Thymus (tissue), 11 donors: Measurements from ENCODE around the gene ATXN7. TPM values are rescaled to one million over a fixed set of nuclear protein-coding genes. Genes with fewer than 3 reads are reported as not detected.

ENCODE experiments used
- DNase-seq, 9 donors: peaks; one replicate each; pipeline ENCODE4 v3.0.0-alpha.2; 2013; ENCODE audit warnings: low spot score in 9 of 9, low read depth in 6 of 9, missing footprints in 1 of 9
- H3K27ac ChIP-seq, 2 donors: one replicate each; pipeline ENCODE4 v1.5.1; 2013; ENCODE audit warnings: control low read depth in 1 of 2, low read depth in 1 of 2, low read length in 1 of 2, mild to moderate bottlenecking in 1 of 2, moderate library complexity in 1 of 2
- H3K27me3 ChIP-seq, 2 donors: one replicate each; pipeline ENCODE4 v1.5.1; 2013; ENCODE audit warnings: low read length in 1 of 2; ENCODE audit not compliant: control insufficient read depth in 2 of 2, insufficient read depth in 1 of 2
- H3K36me3 ChIP-seq, 2 donors: one replicate each; pipeline ENCODE4 v1.5.1; 2013; ENCODE audit warnings: low read length in 1 of 2, mild to moderate bottlenecking in 1 of 2, moderate library complexity in 1 of 2; ENCODE audit not compliant: control insufficient read depth in 2 of 2, insufficient read depth in 2 of 2
- H3K4me1 ChIP-seq, 2 donors: one replicate each; pipeline ENCODE4 v1.5.1; 2013; ENCODE audit warnings: low read length in 2 of 2; ENCODE audit not compliant: control insufficient read depth in 2 of 2, insufficient read depth in 2 of 2
- H3K4me3 ChIP-seq, 2 donors: one replicate each; pipeline ENCODE4 v1.5.1; 2013; ENCODE audit warnings: low read length in 2 of 2, control low read depth in 1 of 2, mild to moderate bottlenecking in 1 of 2
- H3K9me3 ChIP-seq, 2 donors: one replicate each; pipeline ENCODE4 v1.5.1; 2013; ENCODE audit warnings: low read length in 1 of 2, mild to moderate bottlenecking in 1 of 2; ENCODE audit not compliant: control insufficient read depth in 2 of 2, insufficient read depth in 1 of 2
- WGBS: extraction: QIAGEN DNeasy Blood & Tissue Kit; methylation state at CpG from one replicate; pipeline ENCODE4 v1.1.7; 2013; 5-methylcytosine and 5-hydroxymethylcytosine counted together
- polyA plus RNA-seq: library from polyadenylated mRNA; stranded (reverse); fragments of 200-250 nt; gene quantifications from one replicate; pipeline ENCODE4 v1.2.3, GENCODE V29; 2013
- total RNA-seq: library from RNA; stranded (reverse); fragments of 120-200 nt; gene quantifications from one replicate; pipeline ENCODE4 v1.2.4, GENCODE V29; 2013
- donor health status: healthy.

The ATXN7 gene
- total and polyA plus RNA-seq, 2 donors = 7.8 to 11.8 TPM

DNA sequence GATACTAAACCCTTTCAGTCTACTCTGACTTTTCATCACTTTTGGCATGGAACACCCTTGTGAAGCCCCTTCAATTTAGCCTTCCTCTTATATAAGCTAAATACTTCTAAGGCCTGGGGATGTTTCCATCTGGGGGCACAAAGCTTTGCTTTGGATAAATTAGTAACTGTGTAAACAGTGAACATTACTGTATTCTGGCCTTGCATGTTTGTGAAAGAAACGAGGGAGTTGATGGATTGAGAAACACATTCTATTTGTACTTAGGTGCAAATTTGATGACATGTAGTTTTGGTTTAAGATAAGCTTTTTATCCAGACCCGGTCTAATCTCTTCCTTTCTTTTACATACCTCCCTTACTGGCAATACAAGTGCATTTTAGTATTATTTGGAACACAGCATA is 139.9 kb downstream of the ATXN7 start:
- no peak overlapping the region for H3K4me3 ChIP-seq
- H3K27me3 ChIP-seq = no peaks in the 10 kb centered on the region
- DNase-seq = no peak
- H3K36me3 ChIP-seq = peaks cover 57 to 82% of the 10 kb centered on the region in 2 donors
- H3K9me3 ChIP-seq = no peaks in the 10 kb centered on the region
- WGBS = 97% methylated on average over 2 of the region's 2 CpGs
- H3K4me1 ChIP-seq = no peaks in the 10 kb centered on the region
- no peak overlapping the region for H3K27ac ChIP-seq

DNA sequence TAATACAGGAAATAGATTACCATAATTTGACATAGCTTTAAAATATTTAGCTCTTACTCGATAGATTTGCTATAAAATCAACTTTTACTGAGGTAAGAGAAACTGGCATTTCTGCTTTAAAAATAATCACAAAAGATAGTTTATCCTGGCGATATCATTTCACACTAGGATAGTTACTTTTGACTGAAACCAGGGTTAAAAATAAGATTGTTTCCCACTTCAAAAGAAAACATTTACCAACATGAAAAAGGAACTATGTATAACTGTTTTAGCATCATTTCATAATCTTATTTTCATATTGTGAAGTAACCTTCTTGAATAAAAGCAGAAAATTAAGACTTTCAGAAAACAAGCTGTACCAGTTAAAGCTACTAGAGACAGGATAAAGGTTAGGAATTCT is 144.3 kb downstream of the ATXN7 start:
- Histone ChIP-seq H3K36me3 (peaks cover 56 to 89% of the 10 kb centered on the region in 2 donors), H3K27me3 (no peaks in the 10 kb centered on the region), H3K4me1 (no peaks in the 10 kb centered on the region), H3K4me3 (no peak overlapping the region), H3K27ac (no peak overlapping the region), H3K9me3 (no peaks in the 10 kb centered on the region)
- 83% methylated on average over 2 of the region's 2 CpGs for WGBS
- no peak for DNase-seq

DNA sequence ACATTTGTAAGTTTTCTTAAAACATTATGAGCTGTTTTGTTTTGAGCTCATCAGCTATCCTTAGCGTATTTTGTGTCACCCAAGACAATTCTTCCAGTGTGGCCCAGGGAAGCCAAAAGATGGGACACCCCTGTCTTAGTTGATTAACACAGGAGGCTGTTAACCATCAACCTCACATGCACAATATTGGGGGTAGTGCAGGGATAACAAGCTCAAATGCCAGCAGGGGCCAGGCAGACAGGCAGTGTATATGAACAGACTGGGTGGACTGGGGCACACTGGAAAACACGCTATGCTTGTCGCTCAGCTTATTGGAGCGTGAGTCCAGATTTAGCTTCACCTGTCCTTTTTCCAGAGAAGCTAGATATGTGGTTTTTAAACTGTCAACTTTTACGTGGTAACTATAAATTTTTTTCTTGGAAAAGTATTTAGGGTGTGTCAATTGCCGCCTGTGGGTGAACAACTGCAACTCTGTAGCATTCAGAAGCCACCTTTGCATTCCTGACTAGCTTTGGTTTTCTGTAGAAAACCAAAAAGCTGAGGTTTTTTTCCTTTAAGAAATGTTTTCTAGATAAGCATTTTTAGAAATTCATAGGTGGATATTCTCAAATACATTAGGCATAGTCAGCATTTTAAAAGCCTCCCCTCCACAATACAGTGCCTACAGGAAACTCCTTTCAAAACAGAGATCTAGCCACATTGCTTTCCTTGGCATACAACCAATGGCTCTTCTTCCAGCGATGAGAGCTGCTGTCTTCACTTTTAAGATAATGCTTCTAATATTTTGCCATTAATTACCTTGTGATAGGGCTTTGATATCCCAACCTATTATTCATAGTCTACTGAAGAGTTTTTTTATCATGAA is 145.1 kb downstream of the ATXN7 start:
- Histone ChIP-seq H3K27ac (no peak overlapping the region), H3K9me3 (no peaks in the 10 kb centered on the region), H3K27me3 (no peaks in the 10 kb centered on the region), H3K36me3 (peaks cover 54 to 91% of the 10 kb centered on the region in 2 donors), H3K4me3 (no peak overlapping the region), H3K4me1 (no peaks in the 10 kb centered on the region)
- DNase-seq = no peak
- 81% methylated on average over 7 of the region's 7 CpGs for WGBS

DNA sequence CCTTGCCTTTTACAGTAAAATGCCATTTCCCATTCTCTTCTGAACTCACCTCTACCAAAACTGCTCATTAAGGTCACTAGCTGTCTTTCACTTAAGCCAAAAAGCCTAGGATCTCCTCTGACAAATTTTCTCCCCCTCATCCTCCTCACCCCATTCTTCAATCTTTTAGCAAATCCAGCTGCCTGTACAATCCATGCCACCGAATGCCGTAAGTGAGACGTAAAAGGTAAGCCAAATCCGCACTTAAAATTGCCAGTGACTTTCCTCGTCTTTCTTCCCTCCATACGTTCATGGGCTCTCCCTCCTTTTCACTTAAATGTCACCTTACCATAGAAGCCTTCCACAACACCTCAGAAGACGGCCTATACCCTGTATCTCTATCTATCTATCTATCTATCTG is 145.9 kb downstream of the ATXN7 start:
- DNase-seq = no peak
- H3K27me3 ChIP-seq = no peaks in the 10 kb centered on the region
- peaks cover 51 to 91% of the 10 kb centered on the region in 2 donors for H3K36me3 ChIP-seq
- no peak overlapping the region for H3K4me3 ChIP-seq
- no peak overlapping the region for H3K27ac ChIP-seq
- WGBS = 97% methylated on average over 7 of the region's 7 CpGs
- H3K9me3 ChIP-seq = no peaks in the 10 kb centered on the region
- no peaks in the 10 kb centered on the region for H3K4me1 ChIP-seq

DNA sequence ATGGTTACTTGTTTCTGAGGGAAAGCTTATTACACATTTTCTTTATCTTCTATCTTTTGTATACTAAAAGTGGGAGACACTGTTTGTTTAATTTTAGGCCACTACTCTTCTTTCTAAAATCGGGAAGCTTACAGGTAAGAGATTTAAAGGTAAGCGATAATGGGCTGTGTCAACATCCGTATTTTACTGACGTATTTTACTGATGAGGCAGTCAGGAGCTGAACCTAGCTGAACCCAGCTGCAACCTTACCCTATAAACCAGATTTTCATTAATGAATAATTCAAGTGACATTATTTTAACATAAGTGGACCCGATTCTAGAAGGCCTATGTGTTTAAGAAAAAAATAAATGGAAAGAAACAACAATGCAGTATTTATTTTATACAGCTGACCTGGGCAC is 146.5 kb downstream of the ATXN7 start:
- H3K27me3 ChIP-seq = no peaks in the 10 kb centered on the region
- WGBS = 98% methylated on average over 5 of the region's 5 CpGs
- no peak overlapping the region for H3K27ac ChIP-seq
- H3K36me3 ChIP-seq = peaks cover 49 to 96% of the 10 kb centered on the region in 2 donors
- DNase-seq = no peak
- H3K9me3 ChIP-seq = no peaks in the 10 kb centered on the region
- no peaks in the 10 kb centered on the region for H3K4me1 ChIP-seq
- H3K4me3 ChIP-seq = no peak overlapping the region

DNA sequence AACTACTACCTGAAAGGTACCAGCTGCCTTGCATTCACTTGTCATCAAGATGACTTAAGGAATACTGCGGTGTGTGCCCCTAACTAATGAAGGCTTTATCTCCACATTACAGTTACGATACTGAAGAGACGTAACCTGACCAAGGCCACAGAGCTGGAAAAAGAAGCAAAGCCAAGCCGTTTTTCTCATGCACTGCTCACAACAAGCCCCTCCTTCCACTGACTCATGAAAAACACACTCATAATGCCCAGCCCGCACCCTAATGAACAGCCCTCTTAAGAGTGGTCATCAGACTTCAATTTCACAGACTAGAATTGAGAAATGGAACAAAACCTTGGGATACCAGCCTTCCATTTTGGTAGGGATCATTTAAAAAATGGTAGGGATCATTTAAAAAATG is 148.0 kb downstream of the ATXN7 start:
- Histone ChIP-seq H3K4me1 (no peaks in the 10 kb centered on the region), H3K36me3 (peaks cover 35 to 90% of the 10 kb centered on the region in 2 donors), H3K9me3 (no peaks in the 10 kb centered on the region), H3K27ac (no peak overlapping the region), H3K27me3 (no peaks in the 10 kb centered on the region), H3K4me3 (no peak overlapping the region)
- no peak for DNase-seq
- WGBS = 93% methylated on average over 5 of the region's 5 CpGs

DNA sequence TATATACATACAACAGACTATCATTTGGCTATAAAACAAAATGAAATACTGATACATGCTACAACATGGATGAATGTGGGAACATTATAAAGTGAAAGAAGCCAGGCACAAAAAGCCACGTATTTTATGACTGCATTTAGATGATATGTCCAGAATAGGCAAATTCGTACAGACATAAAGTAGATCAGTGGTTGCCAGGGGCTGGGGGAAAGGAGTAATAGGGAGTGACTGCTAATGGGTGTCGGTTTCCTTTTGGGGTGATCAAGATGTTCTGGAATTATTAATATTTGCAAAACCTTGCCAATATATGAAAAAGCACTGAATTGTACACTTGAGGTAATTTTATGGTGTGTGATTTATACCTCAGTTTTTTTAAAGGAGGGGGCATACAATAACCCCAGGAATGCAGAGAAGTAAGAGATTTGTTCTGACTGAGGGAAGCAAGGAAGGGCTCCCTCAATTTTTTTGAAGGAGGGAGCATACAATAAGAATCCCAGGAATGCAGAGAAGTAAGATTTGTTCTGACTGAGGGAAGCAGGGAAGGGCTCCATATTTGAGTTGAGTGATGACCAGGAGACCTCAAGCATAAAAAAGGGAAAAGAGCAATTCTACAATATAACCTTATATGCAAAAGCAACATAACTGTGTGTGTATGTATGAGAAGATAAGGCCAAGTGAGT is 153.4 kb downstream of the ATXN7 start:
- peaks cover under 1 to 3% of the 10 kb centered on the region in 2 donors for H3K4me1 ChIP-seq
- peaks cover 23 to 73% of the 10 kb centered on the region in 2 donors for H3K36me3 ChIP-seq
- WGBS = 97% methylated on average over 3 of the region's 3 CpGs

DNA sequence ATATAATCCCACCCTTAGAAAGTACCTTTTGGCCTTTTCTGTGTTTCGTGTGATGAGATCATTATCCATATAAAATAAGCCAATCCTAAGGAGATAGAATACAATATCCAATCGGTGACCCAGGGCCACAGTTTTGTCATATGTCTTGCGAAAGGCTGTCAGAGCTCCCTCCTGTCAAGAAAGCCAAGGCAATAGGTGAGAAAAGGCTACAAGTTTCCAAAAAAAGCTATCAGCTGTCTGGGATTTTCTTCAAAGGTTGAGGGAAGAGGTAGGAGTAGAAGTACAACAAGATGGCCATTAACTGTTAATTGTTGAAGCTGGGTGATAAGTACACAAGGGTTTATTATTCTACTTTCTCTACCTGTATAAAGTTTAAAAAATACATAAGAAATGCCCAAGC is 155.6 kb downstream of the ATXN7 start:
- 95% methylated on average over 3 of the region's 3 CpGs for WGBS
- peaks cover 0 to 2% of the 10 kb centered on the region in 2 donors for H3K9me3 ChIP-seq
- no peak for DNase-seq
- peaks cover 16 to 52% of the 10 kb centered on the region in 2 donors for H3K36me3 ChIP-seq
- H3K4me3 ChIP-seq = no peak overlapping the region
- H3K27me3 ChIP-seq = no peaks in the 10 kb centered on the region
- no peak overlapping the region for H3K27ac ChIP-seq
- peaks cover 7 to 9% of the 10 kb centered on the region in 2 donors for H3K4me1 ChIP-seq

More for the DNA sequence above, 153.4 kb downstream of the ATXN7 start:
- Histone ChIP-seq H3K27me3 (no peaks in the 10 kb centered on the region), H3K9me3 (no peaks in the 10 kb centered on the region), H3K4me3 (no peak overlapping the region), H3K27ac (no peak overlapping the region)
- DNase-seq = no peak

DNA sequence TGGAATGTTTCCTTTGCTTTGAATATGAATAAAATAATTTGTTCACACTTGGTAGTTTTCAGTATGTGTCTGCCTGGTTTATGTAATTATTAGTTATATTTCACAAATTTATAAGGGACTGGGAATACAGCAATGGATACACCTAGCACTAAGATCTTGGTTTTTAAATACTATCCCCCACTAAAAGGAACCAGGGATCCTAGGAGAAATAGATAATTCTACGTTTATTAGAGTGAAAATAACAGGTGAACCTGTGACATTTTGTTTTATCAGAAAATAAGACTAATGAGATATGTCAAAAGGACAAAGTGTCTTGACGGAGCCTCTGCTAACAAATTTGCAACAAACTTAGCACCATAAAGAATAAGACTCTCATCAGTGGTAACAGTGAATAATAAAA is 156.2 kb downstream of the ATXN7 start:
- H3K27ac ChIP-seq = no peak overlapping the region
- WGBS = 97% methylated on average over 2 of the region's 2 CpGs
- peaks cover 7 to 9% of the 10 kb centered on the region in 2 donors for H3K4me1 ChIP-seq
- no peak overlapping the region for H3K4me3 ChIP-seq
- H3K36me3 ChIP-seq = peaks cover 10 to 46% of the 10 kb centered on the region in 2 donors
- H3K9me3 ChIP-seq = peaks cover 0 to 2% of the 10 kb centered on the region in 2 donors
- no peaks in the 10 kb centered on the region for H3K27me3 ChIP-seq
- DNase-seq = no peak
